Activated CD4-positive, alpha-beta T cell treated with anti-CD3 and anti-CD28 coated beads for 1 hour (primary cell): Measurements from ENCODE around the gene MLF2.

ENCODE experiments used
- DNase-seq: peaks from one replicate; pipeline ENCODE4 v3.0.0-alpha.2; 2020

The MLF2 gene

GRCh38 chr12:6777386-6777785 lies 24.4 kb upstream of the MLF2 start:
- DNase-seq, result no peak

DNA sequence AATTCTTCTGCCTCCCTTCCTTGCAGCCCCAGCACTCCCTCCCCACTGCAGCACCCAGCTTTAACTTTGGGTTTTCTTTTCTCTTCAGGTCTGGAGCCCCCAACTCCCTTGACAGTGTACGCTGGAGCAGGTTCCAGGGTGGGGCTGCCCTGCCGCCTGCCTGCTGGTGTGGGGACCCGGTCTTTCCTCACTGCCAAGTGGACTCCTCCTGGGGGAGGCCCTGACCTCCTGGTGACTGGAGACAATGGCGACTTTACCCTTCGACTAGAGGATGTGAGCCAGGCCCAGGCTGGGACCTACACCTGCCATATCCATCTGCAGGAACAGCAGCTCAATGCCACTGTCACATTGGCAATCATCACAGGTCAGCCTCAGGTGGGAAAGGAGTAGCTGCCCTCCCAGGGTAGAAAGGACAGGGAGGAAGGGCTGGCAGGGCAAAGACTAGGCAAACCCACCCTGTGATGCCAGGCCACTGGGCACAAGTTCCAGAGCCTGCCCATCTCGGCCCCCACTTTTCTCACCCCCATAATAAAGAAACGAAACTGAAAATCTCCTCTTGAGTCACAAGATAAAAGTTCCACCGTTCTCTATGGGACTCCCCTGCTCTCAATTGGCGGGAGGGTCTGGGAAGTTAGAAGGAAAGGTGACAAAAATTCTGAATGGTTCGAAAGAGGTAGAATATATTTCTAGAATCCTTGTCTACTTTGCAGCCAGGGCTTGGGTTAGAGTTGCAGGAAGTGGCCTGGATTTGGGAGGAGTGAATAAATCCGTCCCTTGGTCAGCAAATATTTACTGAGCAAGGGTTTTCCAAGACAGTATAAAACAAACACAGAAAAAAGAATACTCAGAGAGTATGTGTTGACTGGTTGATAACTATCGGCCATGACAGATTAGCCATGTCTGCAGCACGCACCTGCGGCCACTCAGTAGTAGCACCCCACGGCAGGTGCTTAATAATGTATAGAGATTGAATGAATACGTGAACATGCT lies 22.5 kb upstream of the MLF2 start:
- no peak for DNase-seq

DNA sequence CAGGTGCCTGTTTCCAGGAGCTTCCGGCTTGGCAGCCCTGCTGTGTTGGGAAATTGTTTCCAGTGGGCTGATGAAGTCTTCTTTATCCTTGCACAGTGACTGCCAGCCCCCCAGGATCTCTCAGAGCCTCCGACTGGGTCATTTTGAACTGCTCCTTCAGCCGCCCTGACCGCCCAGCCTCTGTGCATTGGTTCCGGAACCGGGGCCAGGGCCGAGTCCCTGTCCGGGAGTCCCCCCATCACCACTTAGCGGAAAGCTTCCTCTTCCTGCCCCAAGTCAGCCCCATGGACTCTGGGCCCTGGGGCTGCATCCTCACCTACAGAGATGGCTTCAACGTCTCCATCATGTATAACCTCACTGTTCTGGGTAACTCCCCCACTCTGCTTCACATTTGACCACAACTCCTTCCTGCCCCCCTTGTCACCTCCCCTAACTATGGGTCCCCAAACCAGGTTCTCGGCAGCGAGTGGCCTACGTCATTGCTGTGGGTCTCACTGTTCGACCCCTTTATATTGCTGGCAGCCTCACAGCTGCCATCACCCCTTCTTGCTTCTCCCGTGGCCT lies 21.6 kb upstream of the MLF2 start:
- DNase-seq, result no peak

DNA sequence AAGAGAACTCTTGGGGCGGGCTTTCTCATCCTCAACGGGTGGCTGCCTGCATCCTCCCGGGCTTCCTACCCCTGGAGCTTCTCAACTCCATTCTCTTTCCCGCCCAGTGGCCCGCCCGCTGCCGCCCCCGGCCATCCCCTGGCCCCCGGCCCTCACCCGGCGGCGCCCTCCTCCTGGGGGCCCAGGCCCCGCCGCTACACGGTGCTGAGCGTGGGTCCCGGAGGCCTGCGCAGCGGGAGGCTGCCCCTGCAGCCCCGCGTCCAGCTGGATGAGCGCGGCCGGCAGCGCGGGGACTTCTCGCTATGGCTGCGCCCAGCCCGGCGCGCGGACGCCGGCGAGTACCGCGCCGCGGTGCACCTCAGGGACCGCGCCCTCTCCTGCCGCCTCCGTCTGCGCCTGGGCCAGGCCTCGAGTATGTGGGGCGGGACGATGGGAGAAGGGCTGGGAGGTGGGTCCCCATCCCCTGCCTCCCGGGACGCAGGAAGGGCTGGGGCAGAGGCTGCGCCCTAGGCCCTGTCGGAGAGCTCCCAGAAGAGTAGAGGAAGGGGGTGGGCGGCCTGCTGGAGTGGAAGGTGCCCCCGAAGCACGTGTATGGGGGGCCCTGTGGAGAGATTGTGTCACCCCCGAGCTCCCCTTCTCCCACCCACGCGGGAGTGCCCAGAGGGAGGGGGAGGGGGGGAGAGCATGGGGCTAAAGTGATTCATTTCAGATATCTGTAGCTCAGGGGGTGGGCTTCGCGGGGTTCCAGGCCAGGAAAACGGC lies 20.8 kb upstream of the MLF2 start:
- DNase-seq, result peak; percentile 27

- no peak for DNase-seq
Observed at GRCh38 chr12:6772726-6773589, 20.0 kb upstream of the MLF2 start.

GRCh38 chr12:6772331-6772695 lies 19.4 kb upstream of the MLF2 start, which contains the start of gene LAG3:
LAG3 (plus strand) TSS chr12:6772520; CDS start chr12:6772853, 333 bp downstream.
- DNase-seq, result peak; percentile 46

- no peak for DNase-seq
Observed at GRCh38 chr12:6771509-6772330, 18.8 kb upstream of the MLF2 start.

DNA sequence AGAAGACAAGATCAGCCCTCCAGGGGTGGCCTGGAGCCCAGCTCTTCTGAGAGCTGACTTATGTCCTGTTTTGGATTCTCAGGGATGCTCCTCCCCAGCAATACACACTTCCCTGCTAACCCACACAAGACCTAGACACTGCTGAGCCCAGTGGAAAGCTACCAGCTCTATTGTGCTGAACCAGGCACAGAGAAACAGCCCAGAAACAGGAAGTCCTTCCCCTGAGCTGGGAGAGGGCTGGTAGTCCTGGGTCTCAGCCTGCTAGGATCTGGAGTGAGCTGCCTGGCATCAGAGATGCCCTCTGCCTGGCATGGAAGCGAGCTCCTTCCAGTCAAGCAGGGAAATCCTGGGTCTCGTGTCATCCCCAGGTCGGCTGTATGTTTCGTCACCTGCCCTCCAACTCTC lies 18.2 kb upstream of the MLF2 start:
- no peak for DNase-seq

GRCh38 chr12:6770600-6770999 lies 17.7 kb upstream of the MLF2 start:
- no peak for DNase-seq

DNA sequence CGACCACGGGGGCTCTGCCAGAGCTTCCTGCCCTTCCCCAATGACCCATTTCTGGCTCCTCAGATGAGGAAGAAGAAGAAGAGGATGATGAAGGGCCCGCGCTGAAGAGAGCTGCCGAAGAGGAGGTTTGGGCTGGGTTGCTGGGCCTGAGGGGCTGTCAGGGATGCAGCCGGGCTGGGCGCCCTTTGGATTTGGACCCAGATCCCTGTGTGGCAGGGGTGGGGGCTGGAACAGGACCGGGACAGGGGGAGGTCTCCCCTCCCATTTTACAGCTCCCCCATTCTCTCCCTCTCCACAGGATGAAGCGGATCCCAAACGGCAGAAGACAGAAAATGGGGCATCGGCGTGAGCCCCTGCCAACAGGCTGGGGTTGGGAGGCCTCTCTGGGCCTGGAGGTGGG lies 17.2 kb upstream of the MLF2 start:
- DNase-seq, result no peak

GRCh38 chr12:6769666-6770065 lies 16.7 kb upstream of the MLF2 start:
- no peak for DNase-seq

DNA sequence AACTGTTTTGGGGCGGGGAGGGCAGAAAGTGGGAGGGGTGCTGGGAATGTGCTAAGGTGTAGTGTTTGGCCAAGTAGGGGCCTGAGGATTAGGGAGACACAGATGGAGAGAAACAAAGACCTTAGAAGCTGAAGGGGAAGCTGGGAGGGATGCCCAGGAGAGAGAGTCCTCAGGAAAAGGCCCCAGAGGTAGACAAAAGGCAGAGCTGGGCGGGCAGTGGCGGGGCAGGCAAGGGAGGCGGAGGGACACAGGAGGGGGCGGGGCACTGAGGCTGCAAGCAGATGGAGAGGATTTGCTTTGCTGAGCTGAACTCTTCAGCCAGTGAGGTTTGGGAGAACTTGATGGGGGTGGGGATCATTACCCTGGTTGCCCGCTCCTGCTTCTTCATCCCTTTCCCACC lies 16.0 kb upstream of the MLF2 start:
- DNase-seq, result no peak

- DNase-seq, result no peak
Observed at GRCh38 chr12:6768437-6768914, 15.5 kb upstream of the MLF2 start.

GRCh38 chr12:6767353-6768319 lies 14.7 kb upstream of the MLF2 start:
- no peak for DNase-seq

GRCh38 chr12:6766651-6767349 lies 13.9 kb upstream of the MLF2 start:
- DNase-seq, result no peak

DNA sequence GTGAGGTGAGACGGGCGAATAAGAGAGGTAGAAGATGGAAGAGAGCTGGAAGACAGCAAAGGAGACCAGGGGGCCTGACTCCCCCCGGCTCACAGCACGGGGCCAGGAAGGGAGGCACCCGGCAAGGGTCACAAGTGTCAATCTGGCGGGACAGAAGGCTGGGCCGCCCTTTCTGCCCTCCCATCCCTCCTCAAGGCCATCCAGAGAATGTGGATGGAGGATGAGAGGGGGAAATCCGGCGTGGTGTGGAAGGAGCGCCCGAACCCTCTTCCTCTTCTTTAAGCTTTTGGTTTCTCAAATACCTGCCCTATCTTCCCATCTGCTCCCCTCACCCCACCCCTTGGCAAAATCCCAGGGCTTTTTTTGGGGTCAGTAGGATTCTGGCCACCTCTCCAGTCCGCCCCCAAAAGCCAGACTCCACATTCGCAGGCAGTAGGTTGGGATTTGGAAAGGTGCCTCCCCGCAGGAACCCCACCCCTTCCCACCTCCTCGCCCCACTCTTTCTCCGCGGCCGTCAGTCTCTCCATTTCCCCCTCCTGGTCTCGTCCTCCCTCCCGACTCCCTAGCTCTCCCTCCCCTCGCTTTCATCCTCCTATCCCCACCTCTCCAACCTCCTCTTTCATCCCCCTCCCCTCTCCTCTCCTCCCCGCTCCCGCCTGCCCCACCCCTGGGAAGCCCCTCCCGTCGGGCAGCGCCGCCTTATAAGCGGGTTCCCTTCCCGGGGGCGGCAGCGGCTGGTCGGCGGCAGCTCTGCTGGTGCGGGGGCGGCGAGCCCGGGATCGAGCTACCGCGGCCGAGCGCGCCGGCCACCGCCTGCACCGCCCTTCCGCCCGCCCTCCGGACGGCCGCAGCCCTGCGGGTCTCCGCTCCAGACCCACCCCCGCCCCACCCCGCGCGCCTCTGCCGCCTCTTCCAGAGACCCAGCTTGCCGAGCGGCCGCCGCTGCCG lies 13.0 kb upstream of the MLF2 start, which contains the start of gene PTMS:
Gene PTMS (plus strand): TSS at position 730 of the 948 bp plus-strand sequence. CDS start 343 bp downstream, outside the sequence.
- no peak for DNase-seq

- DNase-seq, result no peak
Observed at GRCh38 chr12:6765048-6765633, 12.2 kb upstream of the MLF2 start.
